ENCODE measurements around the gene ZNF211. TPM values are rescaled to one million over a fixed set of nuclear protein-coding genes. Genes with fewer than 3 reads are reported as not detected.

ZNF211 gene
- total RNA-seq (2022; extraction: Qiagen RNA extraction; ENCODE audit: low read depth), result 5.6 to 7.1 TPM (median 6.0 TPM) in 5 replicates

GRCh38 chr19:57632987-57633831 lies at the start of gene ZNF211:
ZNF211 (plus strand) TSS chr19:57633168; CDS start chr19:57633347, 179 bp downstream.

GRCh38 chr19:57583521-57584416 lies 49.2 kb upstream of the ZNF211 start, which contains the start of gene ZIK1:
ZIK1 (plus strand) TSS chr19:57584145; CDS start chr19:57584357, 212 bp downstream.

DNA sequence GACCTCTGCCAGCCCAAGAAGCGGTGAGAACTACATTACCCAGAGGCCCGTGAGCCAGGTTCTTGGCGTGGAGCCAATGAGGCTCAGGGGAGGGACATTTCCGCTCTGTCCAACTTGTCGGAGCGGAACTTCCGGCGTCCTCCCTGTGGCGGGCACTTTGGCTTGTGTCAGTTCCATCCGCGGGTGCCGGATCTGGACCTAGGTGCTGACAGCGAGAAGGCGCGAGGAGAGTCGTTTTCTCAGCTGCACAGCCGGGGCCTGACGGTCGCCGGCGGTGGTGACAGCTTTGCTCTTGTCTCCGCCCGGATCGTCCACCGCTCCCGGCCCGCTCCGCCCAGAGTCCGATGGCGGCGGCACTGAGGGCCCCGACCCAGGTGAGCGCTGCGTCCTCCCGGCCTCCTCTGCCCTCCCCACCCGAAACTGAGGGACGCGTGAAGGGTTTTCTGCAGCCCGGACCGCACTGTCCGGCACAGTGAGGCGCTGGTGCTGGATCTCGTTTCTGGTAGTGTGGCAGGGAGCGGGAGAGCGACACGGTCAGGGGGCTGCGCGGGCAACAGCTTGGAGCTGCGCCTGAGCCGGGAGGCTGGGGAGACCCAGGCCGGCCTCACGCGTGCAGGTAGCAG lies 33.1 kb upstream of the ZNF211 start, which contains the start of gene ZNF530:
ZNF530 (plus strand) TSS at position 125 of the 623 bp plus-strand sequence. CDS start 4,461 bp downstream, outside the sequence.

DNA sequence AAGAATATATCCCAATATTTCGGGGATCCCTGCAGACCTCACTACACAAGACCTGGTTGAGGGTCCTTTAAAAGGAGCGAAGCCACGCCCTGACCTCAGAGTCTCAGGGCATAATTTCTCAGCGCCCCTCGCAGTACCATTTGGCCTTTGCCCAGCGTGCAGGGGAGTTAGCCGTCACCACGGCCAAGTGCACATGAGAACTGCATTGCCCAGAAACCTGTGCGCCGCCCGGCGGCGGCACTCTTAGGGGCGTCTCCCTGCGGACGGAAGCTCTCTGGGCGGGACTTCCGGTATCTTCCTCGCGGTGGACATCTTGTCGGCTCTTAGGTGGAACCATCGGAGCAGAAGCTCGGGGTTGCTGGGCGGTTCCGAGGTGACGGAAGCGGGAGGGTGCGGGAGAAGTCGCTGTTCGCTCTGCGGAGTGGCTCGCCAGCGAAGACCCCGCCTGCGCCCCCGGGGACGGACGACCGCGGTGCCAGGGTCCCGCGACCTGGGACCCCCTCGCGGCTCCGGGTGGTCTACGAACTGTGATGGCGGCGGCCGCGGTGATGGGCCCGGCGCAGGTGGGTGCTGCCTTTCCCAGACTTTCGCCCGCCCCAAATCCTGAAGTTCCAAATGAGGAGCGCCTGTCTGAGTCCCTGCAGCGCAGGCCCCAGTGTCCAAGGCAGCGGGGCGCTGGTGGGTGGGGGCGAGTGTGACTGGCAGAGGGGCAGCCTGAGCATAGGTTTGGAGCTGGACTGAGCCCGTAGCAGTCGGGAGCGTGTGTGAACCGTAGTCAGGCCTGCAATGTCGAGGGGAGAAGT lies 18.8 kb upstream of the ZNF211 start, which contains the start of gene ZNF134:
ZNF134 (plus strand) TSS at position 302 of the 803 bp plus-strand sequence. CDS start 5,227 bp downstream, outside the sequence.

DNA sequence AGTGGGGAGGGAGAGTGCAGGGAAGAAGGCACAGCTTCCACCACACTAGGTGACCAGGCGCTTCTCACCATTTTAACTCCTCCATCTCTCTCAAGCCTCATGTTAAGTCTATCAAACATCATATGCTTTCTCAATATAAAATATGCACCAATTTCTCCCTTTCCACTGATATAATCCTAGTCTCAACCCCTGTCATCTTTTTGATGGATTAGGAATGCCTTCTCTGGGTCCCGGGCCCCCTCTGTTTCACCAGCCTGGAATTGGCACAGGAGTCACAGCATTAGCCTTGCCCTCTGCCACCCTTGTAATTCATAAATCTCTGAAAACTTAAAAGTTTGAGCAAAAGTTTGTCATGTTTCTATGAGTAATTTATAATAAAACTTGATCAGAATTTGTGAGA lies 35.7 kb downstream of the ZNF211 start, which contains the start of gene ZSCAN4:
ZSCAN4 (plus strand) TSS at position 301 of the 400 bp plus-strand sequence. CDS start 7,211 bp downstream, outside the sequence.

Other genes with a start within 250 kb of the ZNF211 start
- gene ZNF548, start 243.3 kb upstream of the ZNF211 start, total RNA-seq (2022; extraction: Qiagen RNA extraction; ENCODE audit: low read depth), result 3.2 to 4.6 TPM (median 4.1 TPM) in 5 replicates
- 4.2 to 6.4 TPM (median 4.9 TPM) in 5 replicates for gene ZNF17, start 222.0 kb upstream of the ZNF211 start, total RNA-seq (2022; extraction: Qiagen RNA extraction; ENCODE audit: low read depth)
- 12.5 to 19.1 TPM (median 15.3 TPM) in 5 replicates for gene ZNF749, start 197.8 kb upstream of the ZNF211 start, total RNA-seq (2022; extraction: Qiagen RNA extraction; ENCODE audit: low read depth)
- gene VN1R1, start 176.0 kb upstream of the ZNF211 start, total RNA-seq (2022; extraction: Qiagen RNA extraction; ENCODE audit: low read depth), result 0.06 TPM in 1 of 5 replicates, not detected in the others
- gene ZNF772, start 155.6 kb upstream of the ZNF211 start, total RNA-seq (2022; extraction: Qiagen RNA extraction; ENCODE audit: low read depth), result 0.97 to 2.1 TPM (median 1.4 TPM) in 5 replicates
- 5.8 to 8.5 TPM (median 6.7 TPM) in 5 replicates for gene ZNF419, start 145.4 kb upstream of the ZNF211 start, total RNA-seq (2022; extraction: Qiagen RNA extraction; ENCODE audit: low read depth)
- gene ZNF773, start 133.2 kb upstream of the ZNF211 start, total RNA-seq (2022; extraction: Qiagen RNA extraction; ENCODE audit: low read depth), result 5.0 to 6.0 TPM (median 5.3 TPM) in 5 replicates
- 1.3 to 2.0 TPM (median 1.8 TPM) in 5 replicates for gene ZNF549, start 105.8 kb upstream of the ZNF211 start, total RNA-seq (2022; extraction: Qiagen RNA extraction; ENCODE audit: low read depth)
- gene ZNF550, start 73.3 kb upstream of the ZNF211 start, total RNA-seq (2022; extraction: Qiagen RNA extraction; ENCODE audit: low read depth), result 2.2 to 4.5 TPM (median 3.8 TPM) in 5 replicates
- gene ZNF416, start 54.3 kb upstream of the ZNF211 start, total RNA-seq (2022; extraction: Qiagen RNA extraction; ENCODE audit: low read depth), result 3.7 to 6.0 TPM (median 4.2 TPM) in 5 replicates
- not detected in 5 replicates for gene ZIK1, start 49.0 kb upstream of the ZNF211 start, total RNA-seq (2022; extraction: Qiagen RNA extraction; ENCODE audit: low read depth)
- gene ZNF530, start 33.3 kb upstream of the ZNF211 start, total RNA-seq (2022; extraction: Qiagen RNA extraction; ENCODE audit: low read depth), result 4.5 to 6.3 TPM (median 5.1 TPM) in 5 replicates
- gene ZNF134, start 18.9 kb upstream of the ZNF211 start, total RNA-seq (2022; extraction: Qiagen RNA extraction; ENCODE audit: low read depth), result 8.5 to 9.6 TPM (median 9.3 TPM) in 5 replicates
- not detected in 5 replicates for gene ZSCAN4, start 35.8 kb downstream of the ZNF211 start, total RNA-seq (2022; extraction: Qiagen RNA extraction; ENCODE audit: low read depth)
- 4.7 to 5.7 TPM (median 5.1 TPM) in 5 replicates for gene ZNF551, start 48.8 kb downstream of the ZNF211 start, total RNA-seq (2022; extraction: Qiagen RNA extraction; ENCODE audit: low read depth)
- not detected in 5 replicates for gene ZNF154, start 76.0 kb downstream of the ZNF211 start, total RNA-seq (2022; extraction: Qiagen RNA extraction; ENCODE audit: low read depth)
- 0.70 to 1.1 TPM (median 0.72 TPM) in 5 replicates for gene ZNF671, start 94.5 kb downstream of the ZNF211 start, total RNA-seq (2022; extraction: Qiagen RNA extraction; ENCODE audit: low read depth)
- gene ZNF776, start 113.6 kb downstream of the ZNF211 start, total RNA-seq (2022; extraction: Qiagen RNA extraction; ENCODE audit: low read depth), result 4.6 to 11.1 TPM (median 5.6 TPM) in 5 replicates
- 5.4 to 7.4 TPM (median 6.2 TPM) in 5 replicates for gene ZNF586, start 136.5 kb downstream of the ZNF211 start, total RNA-seq (2022; extraction: Qiagen RNA extraction; ENCODE audit: low read depth)
- gene ZNF552, start 181.7 kb downstream of the ZNF211 start, total RNA-seq (2022; extraction: Qiagen RNA extraction; ENCODE audit: low read depth), result 4.4 to 6.7 TPM (median 5.6 TPM) in 5 replicates
- 7.1 to 9.5 TPM (median 8.5 TPM) in 5 replicates for gene ZNF587B, start 197.1 kb downstream of the ZNF211 start, total RNA-seq (2022; extraction: Qiagen RNA extraction; ENCODE audit: low read depth)
- 5.1 to 7.5 TPM (median 5.8 TPM) in 5 replicates for gene ZNF587, start 216.7 kb downstream of the ZNF211 start, total RNA-seq (2022; extraction: Qiagen RNA extraction; ENCODE audit: low read depth)

Data from A549 treated with ZK216348 at 1 μM for 4 hours (cell line).